Ishikawa (cell line): ENCODE data around the gene LTBR.

Experiments
- YY1 ChIP-seq: IDR thresholded peaks from 2 replicates; pipeline ENCODE4 v1.6.1; 2012; ENCODE audit warnings: low read depth
- ZBTB7A ChIP-seq: IDR thresholded peaks from 2 replicates; pipeline ENCODE4 v1.6.1; 2012; ENCODE audit warnings: low read depth

DNA sequence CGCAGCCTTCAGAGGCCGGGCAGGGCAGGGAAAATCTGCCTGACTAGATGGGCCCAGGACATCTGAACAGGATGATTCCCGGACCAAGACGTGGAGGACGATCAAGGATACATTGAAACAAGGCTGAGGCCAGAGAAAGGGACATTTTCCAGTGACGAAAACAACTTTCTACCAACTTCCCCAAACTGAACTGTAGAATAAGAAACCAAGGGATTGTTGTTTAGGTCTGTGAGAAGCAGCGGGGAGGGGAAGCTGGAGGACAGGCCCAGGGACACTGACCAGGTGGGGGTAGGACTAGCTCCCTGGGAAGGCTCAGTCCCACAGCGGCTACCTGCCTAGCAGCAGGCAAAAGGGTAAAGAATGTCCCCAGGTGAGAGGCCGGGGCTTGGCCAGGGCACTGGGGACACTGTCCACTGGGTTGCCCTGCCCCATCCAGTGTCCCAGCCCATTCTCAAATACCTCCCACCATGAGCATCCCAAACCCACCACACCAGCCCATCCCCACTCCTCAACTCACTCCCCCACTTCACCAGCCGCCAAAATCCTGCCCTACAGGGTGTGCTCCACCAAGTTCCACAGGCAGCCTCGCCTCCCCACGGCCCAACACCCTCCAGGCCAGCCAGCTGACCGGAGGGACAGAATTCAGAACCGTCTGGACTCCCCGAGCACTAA is 43.1 kb upstream of the LTBR start:
- TF ChIP-seq YY1 = no peak
- TF ChIP-seq ZBTB7A = no peak
